IgD-negative memory B cell (primary cell): ENCODE data around the gene PCBD1. TPM values are rescaled to one million over a fixed set of nuclear protein-coding genes. Genes with fewer than 3 reads are reported as not detected.
A peak's percentile ranks its signal among the peaks of the same experiment; 100 is the strongest.

Experiments
- H3K27ac Mint-ChIP-seq, 3 donors: one replicate each; pipeline ENCODE4 v1.8.0; 2020 to 2022; ENCODE audit warnings: mild to moderate bottlenecking in 3 of 3, mixed read lengths in 3 of 3, moderate library complexity in 1 of 3
- H3K27me3 Mint-ChIP-seq: one replicate; pipeline ENCODE4 v1.8.0; 2021; ENCODE audit warnings: mixed read lengths
- H3K36me3 Mint-ChIP-seq: one replicate; pipeline ENCODE4 v1.8.0; 2020; ENCODE audit warnings: mild to moderate bottlenecking, mixed read lengths
- H3K4me1 Mint-ChIP-seq, 3 donors: one replicate each; pipeline ENCODE4 v1.8.0; 2020 to 2022; ENCODE audit warnings: mixed read lengths in 3 of 3, mild to moderate bottlenecking in 1 of 3
- H3K4me3 Mint-ChIP-seq, 4 donors: one replicate each; pipeline ENCODE4 v1.8.0; 2020 to 2022; ENCODE audit warnings: mild to moderate bottlenecking in 4 of 4, mixed read lengths in 4 of 4, moderate library complexity in 3 of 4
- H3K9me3 Mint-ChIP-seq, 3 donors: one replicate each; pipeline ENCODE4 v1.8.0; 2020 to 2021; ENCODE audit warnings: mixed read lengths in 3 of 3, mild to moderate bottlenecking in 1 of 3
- polyA plus RNA-seq: library from polyadenylated mRNA; unstranded; fragments of 300-500 nt; fragmentation: Illumina TruSeq; gene quantifications from one replicate; pipeline ENCODE4 v1.2.3, GENCODE V29; 2021

The PCBD1 gene
- polyA plus RNA-seq, 1 donor from 2014 or later, result 27.2 TPM

DNA sequence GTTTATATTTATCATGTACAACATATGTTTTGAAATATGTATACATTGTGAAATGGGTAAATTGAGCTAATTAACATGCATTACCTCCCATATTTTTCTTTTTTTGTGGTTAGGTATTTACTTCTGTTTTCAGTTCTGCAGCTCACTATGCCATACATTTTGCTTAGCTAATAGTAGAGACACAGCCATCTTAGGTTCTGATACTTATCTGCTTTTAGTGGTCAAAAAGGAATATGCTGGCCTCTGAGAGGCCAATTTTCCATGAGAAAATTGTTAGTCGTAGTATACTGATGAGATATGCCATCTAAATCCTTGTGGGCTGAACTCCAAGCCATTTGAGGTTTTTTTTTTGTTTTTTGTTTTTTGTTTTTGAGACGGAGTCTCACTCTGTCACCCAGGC lies 41.6 kb downstream of the PCBD1 start:
- H3K27me3 Mint-ChIP-seq, result no peaks in the 10 kb centered on the region
- no peaks in the 10 kb centered on the region for H3K9me3 Mint-ChIP-seq
- peaks cover 0 to 3% (median 0%) of the 10 kb centered on the region in 3 donors for H3K4me1 Mint-ChIP-seq
- H3K36me3 Mint-ChIP-seq, result peaks cover 12% of the 10 kb centered on the region
- H3K27ac Mint-ChIP-seq, result no peak overlapping the region
- H3K4me3 Mint-ChIP-seq, result no peak overlapping the region

DNA sequence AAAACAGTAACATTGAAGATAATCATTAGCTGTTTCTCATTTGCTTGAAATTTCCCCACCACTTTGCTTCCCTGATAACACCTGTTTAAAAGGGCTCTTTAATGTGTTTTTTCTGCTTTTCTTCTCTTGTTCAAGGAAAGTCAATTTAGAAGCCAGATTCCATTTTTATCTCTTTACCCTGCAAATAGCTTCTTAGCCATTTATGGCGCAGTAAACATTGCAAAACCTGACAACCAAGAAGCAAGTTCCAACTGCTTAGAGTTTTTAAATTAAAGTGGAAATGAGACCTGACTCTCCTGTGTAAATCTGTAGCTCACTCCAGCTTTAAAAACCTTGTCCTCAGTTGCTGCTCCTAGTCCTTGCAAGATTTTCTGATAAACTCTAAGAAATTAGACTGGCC lies 42.5 kb downstream of the PCBD1 start:
- Mint-ChIP-seq H3K27ac (no peak overlapping the region), H3K4me1 (peaks cover 0 to 3% (median 0%) of the 10 kb centered on the region in 3 donors), H3K36me3 (peaks cover 12% of the 10 kb centered on the region), H3K4me3 (no peak overlapping the region), H3K27me3 (no peaks in the 10 kb centered on the region), H3K9me3 (no peaks in the 10 kb centered on the region)

DNA sequence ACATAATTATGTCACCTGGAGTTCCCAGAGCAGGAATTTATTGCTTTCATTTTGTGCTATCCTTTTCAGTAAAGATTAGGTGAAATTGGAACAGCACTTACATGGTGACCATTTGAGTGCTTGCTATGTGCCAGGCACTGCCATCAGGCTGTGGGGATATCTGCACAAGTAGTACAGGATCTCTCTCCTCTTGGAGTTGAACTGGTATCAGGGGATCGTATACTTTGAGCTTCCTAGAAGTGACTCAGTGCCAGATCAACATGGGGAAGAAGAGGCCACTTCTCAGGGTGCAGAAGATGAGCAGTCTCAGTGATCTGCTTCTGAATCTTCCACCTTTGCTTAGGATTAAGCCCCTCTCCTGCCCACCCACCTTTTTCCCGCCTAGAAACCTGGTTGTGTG lies 43.1 kb downstream of the PCBD1 start:
- no peaks in the 10 kb centered on the region for H3K9me3 Mint-ChIP-seq
- no peak overlapping the region for H3K4me3 Mint-ChIP-seq
- no peak overlapping the region for H3K27ac Mint-ChIP-seq
- peaks cover 0 to 3% (median 0%) of the 10 kb centered on the region in 3 donors for H3K4me1 Mint-ChIP-seq
- H3K36me3 Mint-ChIP-seq, result peaks cover 10% of the 10 kb centered on the region
- no peaks in the 10 kb centered on the region for H3K27me3 Mint-ChIP-seq

DNA sequence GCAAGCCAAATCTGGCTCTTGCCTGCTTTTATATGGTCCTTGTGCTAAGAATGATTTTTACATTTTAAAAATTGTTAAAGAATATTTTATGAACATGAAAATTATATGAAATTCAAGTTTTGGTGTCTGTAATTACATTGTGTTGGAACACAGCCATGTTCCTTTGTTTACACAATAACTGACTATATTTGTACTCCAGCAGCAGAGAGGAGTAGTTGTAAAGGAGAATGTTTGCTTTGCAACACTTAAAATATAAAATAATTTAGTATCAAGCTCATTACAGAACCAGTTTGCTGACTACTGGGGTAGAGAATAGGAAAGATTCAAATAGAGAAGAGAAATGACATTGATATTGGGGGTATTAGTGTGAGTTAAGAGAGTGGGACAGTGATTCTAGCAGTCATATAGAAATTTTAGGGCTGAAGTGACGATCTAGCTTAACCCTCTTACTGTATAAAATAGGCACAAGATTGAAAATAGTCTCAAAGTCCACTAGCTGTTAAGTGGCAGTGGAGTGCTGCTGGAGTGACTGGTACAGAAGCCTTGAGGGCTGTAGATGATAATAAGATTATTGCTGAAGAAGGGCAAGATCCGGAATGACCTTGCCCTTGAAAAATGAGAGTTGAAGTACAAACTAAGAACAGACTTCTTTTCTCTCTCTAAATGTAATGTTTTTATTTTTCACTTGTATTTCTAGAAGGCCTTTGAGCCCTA lies 44.4 kb downstream of the PCBD1 start:
- peaks cover 0 to 3% (median 0%) of the 10 kb centered on the region in 3 donors for H3K4me1 Mint-ChIP-seq
- H3K27me3 Mint-ChIP-seq, result no peaks in the 10 kb centered on the region
- no peak overlapping the region for H3K27ac Mint-ChIP-seq
- H3K9me3 Mint-ChIP-seq, result no peaks in the 10 kb centered on the region
- H3K4me3 Mint-ChIP-seq, result no peak overlapping the region
- H3K36me3 Mint-ChIP-seq, result peaks cover 9% of the 10 kb centered on the region

DNA sequence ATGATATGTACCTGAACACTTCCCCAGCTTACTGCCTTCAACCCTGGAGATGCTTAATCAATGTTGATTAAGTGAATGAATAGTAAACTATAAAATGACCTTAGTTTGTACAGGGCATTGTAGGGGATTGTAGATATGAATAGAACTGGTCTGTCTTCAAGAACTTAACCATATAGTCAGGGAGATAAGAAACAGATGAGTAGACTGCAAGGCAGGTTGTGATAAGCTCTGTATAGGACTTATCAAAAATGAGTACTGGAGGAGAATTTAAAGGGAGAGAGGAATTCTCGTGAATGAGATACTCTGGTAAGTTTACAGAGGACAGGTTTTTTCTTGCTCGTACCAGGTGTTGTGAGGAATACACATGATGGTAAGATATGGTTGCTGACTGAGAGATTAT lies 45.0 kb downstream of the PCBD1 start:
- peaks cover 11% of the 10 kb centered on the region for H3K36me3 Mint-ChIP-seq
- no peaks in the 10 kb centered on the region for H3K9me3 Mint-ChIP-seq
- no peak overlapping the region for H3K27ac Mint-ChIP-seq
- H3K27me3 Mint-ChIP-seq, result no peaks in the 10 kb centered on the region
- no peak overlapping the region for H3K4me3 Mint-ChIP-seq
- H3K4me1 Mint-ChIP-seq, result peaks cover 0 to 3% (median under 1%) of the 10 kb centered on the region in 3 donors

DNA sequence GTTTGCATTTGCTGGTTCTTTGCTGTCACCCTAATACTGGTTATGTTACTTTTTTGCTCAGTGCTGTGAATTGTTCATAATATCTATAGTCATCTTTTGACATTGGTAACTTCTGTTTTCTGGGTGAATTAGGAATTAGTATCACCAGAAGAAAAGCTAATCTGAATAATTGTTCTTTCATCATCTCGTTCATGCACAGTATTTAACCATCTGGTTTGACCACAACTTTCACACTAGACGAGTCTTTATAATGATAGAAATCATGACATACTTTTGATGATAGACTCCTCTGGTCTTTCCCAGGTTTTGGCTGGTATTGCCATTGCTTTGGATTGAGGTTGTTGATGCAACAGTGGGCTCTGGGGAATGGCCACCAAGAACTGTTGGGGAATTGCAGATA lies 47.5 kb downstream of the PCBD1 start:
- H3K27ac Mint-ChIP-seq, result no peak overlapping the region
- peaks cover 0 to 8% (median 2%) of the 10 kb centered on the region in 3 donors for H3K9me3 Mint-ChIP-seq
- no peaks in the 10 kb centered on the region for H3K27me3 Mint-ChIP-seq
- no peak overlapping the region for H3K4me3 Mint-ChIP-seq
- peaks cover 19% of the 10 kb centered on the region for H3K36me3 Mint-ChIP-seq
- H3K4me1 Mint-ChIP-seq, result peaks cover 0 to 3% (median 1%) of the 10 kb centered on the region in 3 donors

DNA sequence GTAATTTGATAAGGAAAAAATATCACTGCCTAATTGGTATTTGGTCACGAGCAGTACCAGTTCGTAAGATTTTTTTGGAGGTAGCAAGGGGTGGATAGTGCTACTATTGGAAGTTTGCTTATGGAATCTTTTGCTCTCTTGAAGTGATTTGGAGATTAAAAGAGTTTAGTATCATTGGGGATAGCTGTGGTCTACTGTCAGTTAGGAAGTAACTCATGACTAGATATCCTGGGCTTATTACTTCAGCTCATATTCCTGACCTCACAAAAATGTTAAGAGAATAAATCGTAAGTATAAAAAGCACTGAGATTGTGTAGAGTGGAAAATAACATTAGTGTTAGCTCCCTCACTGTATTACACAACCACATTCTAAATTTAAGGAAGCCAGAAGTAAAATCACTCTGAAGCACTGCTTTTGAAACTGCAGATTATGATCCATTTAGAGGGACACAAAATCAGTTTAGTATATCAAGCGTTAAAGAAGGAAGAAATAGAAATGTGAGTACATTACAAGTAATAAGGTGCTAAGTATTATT lies 50.0 kb downstream of the PCBD1 start:
- Mint-ChIP-seq H3K27ac (no peak overlapping the region), H3K9me3 (peaks cover 0 to 8% (median 2%) of the 10 kb centered on the region in 3 donors), H3K36me3 (peaks cover 19% of the 10 kb centered on the region), H3K4me1 (peaks cover 0 to 11% (median 1%) of the 10 kb centered on the region in 3 donors), H3K27me3 (no peaks in the 10 kb centered on the region), H3K4me3 (no peak overlapping the region)

DNA sequence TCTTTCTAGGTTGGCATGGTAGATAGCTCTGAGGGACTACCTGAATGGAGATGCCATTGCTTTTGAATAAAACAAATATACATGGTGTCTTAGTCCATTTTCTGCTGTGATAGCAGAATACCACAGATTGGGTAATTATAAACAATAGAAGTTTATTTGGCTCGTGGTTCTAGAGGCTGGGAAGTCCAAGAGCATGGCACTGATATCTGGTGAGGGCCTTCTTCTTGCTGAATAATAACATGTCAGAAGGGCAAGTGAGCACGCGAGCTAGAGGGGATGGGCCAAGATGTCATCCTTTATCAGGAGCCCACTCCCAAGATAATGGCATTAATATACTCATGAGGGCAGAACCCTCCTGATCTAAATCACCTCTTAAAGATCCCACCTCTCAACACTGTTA lies 50.7 kb downstream of the PCBD1 start:
- Mint-ChIP-seq H3K27ac (no peak overlapping the region), H3K36me3 (peaks cover 17% of the 10 kb centered on the region), H3K4me3 (peak overlapping the region in 1 of 4 donors; percentile 17), H3K27me3 (no peaks in the 10 kb centered on the region), H3K9me3 (peaks cover 0 to 8% (median 2%) of the 10 kb centered on the region in 3 donors), H3K4me1 (peaks cover 0 to 11% (median 4%) of the 10 kb centered on the region in 3 donors)

DNA sequence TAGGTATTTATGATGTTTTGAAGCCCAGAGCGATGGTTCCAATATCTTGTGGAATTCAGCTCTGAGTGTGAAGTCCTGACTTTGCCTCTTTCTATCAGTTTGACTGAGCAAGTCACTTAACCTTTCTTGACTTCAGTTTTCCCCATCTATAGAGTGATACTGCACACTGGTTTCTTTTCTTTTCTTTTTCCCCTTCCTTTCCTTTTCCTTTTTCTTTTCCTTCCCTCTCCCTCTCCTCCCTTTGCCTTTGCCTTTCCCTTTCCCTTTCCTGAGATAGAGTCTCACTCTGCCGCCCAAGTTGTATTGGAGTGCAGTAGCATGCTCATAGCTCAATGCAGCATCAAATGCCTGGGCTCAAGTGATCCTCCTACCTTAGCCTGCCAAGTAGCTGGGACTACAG lies 52.0 kb downstream of the PCBD1 start:
- peaks cover 1 to 11% (median 4%) of the 10 kb centered on the region in 3 donors for H3K4me1 Mint-ChIP-seq
- peaks cover 0 to 8% (median 2%) of the 10 kb centered on the region in 3 donors for H3K9me3 Mint-ChIP-seq
- peaks cover 17% of the 10 kb centered on the region for H3K36me3 Mint-ChIP-seq
- no peaks in the 10 kb centered on the region for H3K27me3 Mint-ChIP-seq
- H3K4me3 Mint-ChIP-seq, result no peak overlapping the region
- no peak overlapping the region for H3K27ac Mint-ChIP-seq

DNA sequence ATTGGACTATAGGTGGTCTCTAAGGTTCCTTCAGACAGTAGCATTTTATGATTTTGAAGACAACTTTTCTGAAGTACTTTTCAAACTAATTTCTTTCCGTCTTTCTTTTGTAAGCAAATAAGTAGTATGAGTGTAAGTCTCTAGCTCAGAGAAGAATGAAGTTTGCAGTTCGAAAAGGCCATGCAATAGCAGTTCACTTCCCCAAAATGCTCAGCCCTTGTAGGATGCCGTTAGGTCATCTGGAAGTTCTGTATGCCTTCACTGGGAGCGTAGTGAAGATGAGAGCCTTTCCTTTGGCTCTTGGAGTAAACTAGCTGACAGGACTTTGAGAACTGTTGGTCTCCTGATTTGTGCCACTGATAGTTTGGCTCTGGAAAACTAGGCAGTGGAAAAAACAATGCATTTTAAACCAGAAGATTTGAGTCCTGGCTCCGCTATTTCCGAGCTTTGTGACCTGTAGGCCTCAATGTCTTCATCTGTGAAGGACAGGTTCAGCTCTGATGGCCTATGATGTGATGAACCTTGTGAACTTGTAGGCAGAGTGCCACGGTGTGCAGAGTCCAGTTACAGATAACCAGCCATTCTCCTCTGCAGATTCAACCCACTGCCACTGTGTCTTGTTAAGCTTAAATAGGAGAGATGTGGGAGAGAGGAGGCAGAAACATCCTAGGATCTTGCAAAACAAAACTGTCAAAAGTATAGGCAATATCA lies 53.8 kb downstream of the PCBD1 start:
- Mint-ChIP-seq H3K27ac (no peak overlapping the region), H3K27me3 (no peaks in the 10 kb centered on the region), H3K4me1 (peaks cover 1 to 17% (median 7%) of the 10 kb centered on the region in 3 donors), H3K4me3 (no peak overlapping the region), H3K9me3 (peaks cover 0 to 8% (median 2%) of the 10 kb centered on the region in 3 donors), H3K36me3 (peaks cover 25% of the 10 kb centered on the region)

DNA sequence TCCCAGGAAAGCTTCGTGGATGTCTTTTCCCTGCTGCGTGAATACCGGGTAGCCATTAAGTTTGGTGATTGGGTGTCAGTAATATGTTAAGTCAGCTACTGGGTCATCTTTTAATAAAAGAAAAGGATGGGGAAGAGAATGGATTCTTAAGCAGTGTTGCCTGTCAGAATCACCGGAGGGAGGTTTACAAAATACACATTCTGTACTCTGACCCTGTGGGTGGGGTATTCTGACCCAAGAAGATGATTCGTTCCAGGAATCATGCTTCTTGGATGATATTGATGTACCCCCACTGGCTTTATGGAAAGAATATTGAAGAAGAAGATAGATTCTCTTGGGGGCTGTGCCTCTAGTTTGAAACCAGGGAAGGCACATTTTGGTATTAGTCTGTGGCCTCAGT lies 54.3 kb downstream of the PCBD1 start:
- Mint-ChIP-seq H3K27me3 (no peaks in the 10 kb centered on the region), H3K4me1 (peaks cover 1 to 17% (median 7%) of the 10 kb centered on the region in 3 donors), H3K36me3 (peaks cover 25% of the 10 kb centered on the region), H3K4me3 (no peak overlapping the region), H3K27ac (no peak overlapping the region), H3K9me3 (peaks cover 0 to 8% (median 2%) of the 10 kb centered on the region in 3 donors)

DNA sequence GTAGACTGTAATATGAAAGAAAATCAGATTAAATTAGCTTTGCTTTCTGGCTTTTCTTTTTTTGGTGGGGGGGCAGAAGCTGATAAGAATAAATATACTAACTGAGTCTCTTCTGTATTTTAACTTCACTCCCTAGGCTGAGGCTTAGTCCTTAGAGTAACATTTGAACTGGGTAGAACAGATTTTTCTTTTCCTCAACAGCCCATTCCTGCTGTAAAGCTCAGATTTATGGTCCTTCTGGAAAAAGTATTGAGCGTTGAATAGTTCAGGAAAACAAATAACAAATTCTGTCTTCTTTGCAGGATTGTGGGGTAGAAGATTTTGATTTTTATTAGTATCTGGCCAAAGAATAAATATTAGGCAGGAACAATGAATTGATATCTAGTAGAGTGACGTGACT lies 54.8 kb downstream of the PCBD1 start:
- Mint-ChIP-seq H3K4me1 (peaks cover 1 to 17% (median 7%) of the 10 kb centered on the region in 3 donors), H3K27me3 (no peaks in the 10 kb centered on the region), H3K9me3 (peaks cover 0 to 8% (median 2%) of the 10 kb centered on the region in 3 donors), H3K36me3 (peaks cover 25% of the 10 kb centered on the region), H3K27ac (no peak overlapping the region), H3K4me3 (no peak overlapping the region)

Other genes with a start within 250 kb of the PCBD1 start
- not detected for gene ADAMTS14, start 216.1 kb downstream of the PCBD1 start, polyA plus RNA-seq
- not detected for gene TBATA, start 103.2 kb downstream of the PCBD1 start, polyA plus RNA-seq
- gene SGPL1, start 72.6 kb downstream of the PCBD1 start, polyA plus RNA-seq, result 12.0 TPM